HepG2 (cell line): ENCODE data around the gene C16orf90. TPM values are rescaled to one million over a fixed set of nuclear protein-coding genes. Genes with fewer than 3 reads are reported as not detected.

Source experiments
- ATAC-seq: fragments of 200-7000 bp; cut with Tn5 transposase; 3 replicates; pipeline ENCODE4 v1.9.1; 2020; ENCODE audit warnings: mild to moderate bottlenecking, moderate library complexity
- BruUV-seq: library from RNA; stranded (reverse); fragments of 400-500 nt; replicated peaks from 2 replicates; lab custom pipeline; 2021; lab: Mats Ljungman, UMichigan
- CTCF ChIA-PET: fragments of 300-600 bp; formaldehyde crosslinking; extraction: SDS; loops from one replicate; lab custom pipeline; 2021; ENCODE audit warnings: low total read pairs, inconsistent platforms, low intra/inter-chr PET ratio; lab: Yijun Ruan, JAX
- POLR2A ChIA-PET: fragments of 350-600 bp; sonication (Branson Sonifier 250); formaldehyde crosslinking; loops from one replicate; lab custom pipeline; 2020; ENCODE audit warnings: antibody characterized with exemption, inconsistent platforms; lab: Yijun Ruan, JAX
- DNase-seq: peaks from one replicate; pipeline ENCODE4 v3.0.0-alpha.2; 2015; ENCODE audit warnings: low spot score
- FAIRE-seq: peaks from 3 replicates; lab custom pipeline; 2011; peaks lifted over from hg19 to GRCh38; lab: Jason Lieb, UNC
- H2AFZ ChIP-seq: one replicate; pipeline ENCODE4 v1.6.1; 2011; ENCODE audit warnings: low read length, inconsistent platforms
- H3K27ac ChIP-seq: fragments of 300-600 bp; 3 replicates; pipeline ENCODE4 v1.8.0; 2011; ENCODE audit warnings: mixed run types, mild to moderate bottlenecking, mixed read lengths, low read length, inconsistent platforms; ENCODE audit not compliant: insufficient read depth; ENCODE audit errors: extremely low read length
- H3K27me3 ChIP-seq, 2 experiments: fragments of 200-600 bp in 1 of 2; 2 replicates in 1 of 2; 3 replicates in 1 of 2; pipeline versions ENCODE4 v1.6.0 to v1.8.0; 2011; ENCODE audit warnings: low read length in 2 of 2, mild to moderate bottlenecking in 2 of 2, moderate library complexity in 2 of 2, inconsistent platforms in 1 of 2; ENCODE audit not compliant: insufficient read depth in 2 of 2, control insufficient read depth in 1 of 2
- H3K36me3 ChIP-seq, 2 experiments: fragments of 200-600 bp in 1 of 2; replicated peaks in 1 of 2; 2 replicates in 1 of 2; 3 replicates in 1 of 2; pipeline versions ENCODE4 v1.5.1 to v1.8.0; 2011; ENCODE audit warnings: low read length in 2 of 2, inconsistent platforms in 1 of 2; ENCODE audit not compliant: insufficient read depth in 2 of 2, control insufficient read depth in 1 of 2
- H3K4me1 ChIP-seq: 2 replicates; pipeline ENCODE4 v1.5.1; 2012; ENCODE audit warnings: low read length, inconsistent platforms; ENCODE audit not compliant: insufficient read depth
- H3K4me2 ChIP-seq: 2 replicates; pipeline ENCODE4 v1.6.0; 2011; ENCODE audit warnings: low read depth, low read length, inconsistent platforms
- H3K4me3 ChIP-seq, 3 experiments: fragments of 200-600 bp in 1 of 3; sonication (generic), shearing (Covaris generic) in 1 of 3; replicated peaks in 1 of 3; 2 replicates each; pipeline ENCODE4 v1.5.1; 2011 to 2016; ENCODE audit warnings: low read length in 3 of 3, inconsistent platforms in 2 of 3, low read depth in 2 of 3, mild to moderate bottlenecking in 2 of 3, control low read depth in 1 of 3, mixed read lengths in 1 of 3; ENCODE audit not compliant: insufficient read depth in 1 of 3
- H3K79me2 ChIP-seq: one replicate; pipeline ENCODE4 v1.6.1; 2011; ENCODE audit warnings: low read length, inconsistent platforms; ENCODE audit not compliant: insufficient read depth
- H3K9ac ChIP-seq: 2 replicates; pipeline ENCODE4 v1.6.0; 2011; ENCODE audit warnings: mild to moderate bottlenecking, low read depth, low read length, inconsistent platforms; ENCODE audit not compliant: insufficient read depth
- H3K9me3 ChIP-seq: 2 replicates; pipeline ENCODE4 v1.5.1; 2012; ENCODE audit warnings: mild to moderate bottlenecking, low read length
- H4K20me1 ChIP-seq: 2 replicates; pipeline ENCODE4 v1.6.0; 2011; ENCODE audit warnings: inconsistent platforms, mild to moderate bottlenecking, low read length, moderate library complexity; ENCODE audit not compliant: insufficient read depth
- AGO1 ChIP-seq: fragments of 200-400 bp; formaldehyde crosslinking; IDR thresholded peaks from 2 replicates; pipeline ENCODE4 v1.6.1; 2017; ENCODE audit warnings: mild to moderate bottlenecking, low read depth, low read length, moderate library complexity; ENCODE audit not compliant: poor library complexity, severe bottlenecking
- AGO2 ChIP-seq: fragments of 200-400 bp; formaldehyde crosslinking; optimal IDR thresholded peaks from 2 replicates; pipeline ENCODE3; 2017; ENCODE audit warnings: mild to moderate bottlenecking, low read depth, low read length, moderate library complexity
- DNMT3B ChIP-seq: conservative IDR thresholded peaks from 2 replicates; pipeline ENCODE4 v1.6.1; 2016; ENCODE audit warnings: missing biosample characterization, control low read depth
- ISX ChIP-seq: sonication (generic); formaldehyde crosslinking; conservative IDR thresholded peaks from 2 replicates; pipeline ENCODE4 v1.5.0; 2020; ENCODE audit warnings: missing genetic modification reagents
- KAT7 ChIP-seq: IDR thresholded peaks from 2 replicates; pipeline ENCODE4 v1.6.1; 2018; ENCODE audit warnings: borderline replicate concordance, missing compliant biosample characterization
- KDM4B ChIP-seq: sonication (generic); formaldehyde crosslinking; IDR thresholded peaks from 2 replicates; pipeline ENCODE4 v1.4.0; 2020; ENCODE audit warnings: missing genetic modification reagents
- RBM22 ChIP-seq: fragments of 200-400 bp; formaldehyde crosslinking; optimal IDR thresholded peaks from 2 replicates; pipeline ENCODE3; 2017; ENCODE audit warnings: mild to moderate bottlenecking, low read length, moderate library complexity
- ZNF256 ChIP-seq: sonication (generic); formaldehyde crosslinking; conservative IDR thresholded peaks from 2 replicates; pipeline ENCODE4 v1.4.0; 2020; ENCODE audit warnings: missing genetic modification reagents
- WGBS: methylation state at CpG from one replicate; pipeline ENCODE4 v1.1.6; 2017; ENCODE audit warnings: low lambda C conversion rate; 5-methylcytosine and 5-hydroxymethylcytosine counted together
- in situ Hi-C: cut with HindIII; loops from 2 replicates; pipeline ENCODE4 v1.10.0; 2017; ENCODE audit warnings: low pct_unique_long_range_greater_than_20kb; ENCODE audit not compliant: extremely low pct_ligation_motif_present
- intact Hi-C: fragments of 100-400 bp; cut with micrococcal nuclease; formaldehyde crosslinking; loops from one replicate; pipeline ENCODE4 v1.10.0; 2022; ENCODE audit not compliant: unreplicated experiment
- polyA plus RNA-seq, 8 experiments: library from polyadenylated mRNA; depleted of rRNA in 3 of 8; stranded (reverse) in 7 of 8; unstranded in 1 of 8; fragments of >200 nt; fragmentation: Illumina TruSeq in 4 of 8; extraction: Trizol in 4 of 8; gene quantifications; 2 replicates each; pipeline versions ENCODE4 v1.2.1 to v1.2.3, GENCODE V29; 2011 to 2016; ENCODE audit warnings: low read depth in 4 of 8, missing spikeins in 1 of 8, mixed read lengths in 1 of 8; ENCODE audit not compliant: insufficient read depth in 1 of 8
- total RNA-seq, 5 experiments: library from RNA; depleted of rRNA; stranded (reverse); fragments of >200 nt; fragmentation: Illumina TruSeq; extraction: Trizol; gene quantifications; 2 replicates each; pipeline ENCODE4 v1.2.3, GENCODE V29; 2016; ENCODE audit warnings: low read depth in 1 of 5
- TF ChIP-seq, protein P1 (sequence below): sonication (generic); formaldehyde crosslinking; IDR thresholded peaks from 2 replicates; pipeline ENCODE4 v1.4.0; 2020; ENCODE audit warnings: mild to moderate bottlenecking, missing genetic modification reagents

The C16orf90 gene
- total and polyA plus RNA-seq, 2 of the 13 experiments (the other 11 are each of a cell fraction or from before 2014, with no cell fraction given): not detected

DNA sequence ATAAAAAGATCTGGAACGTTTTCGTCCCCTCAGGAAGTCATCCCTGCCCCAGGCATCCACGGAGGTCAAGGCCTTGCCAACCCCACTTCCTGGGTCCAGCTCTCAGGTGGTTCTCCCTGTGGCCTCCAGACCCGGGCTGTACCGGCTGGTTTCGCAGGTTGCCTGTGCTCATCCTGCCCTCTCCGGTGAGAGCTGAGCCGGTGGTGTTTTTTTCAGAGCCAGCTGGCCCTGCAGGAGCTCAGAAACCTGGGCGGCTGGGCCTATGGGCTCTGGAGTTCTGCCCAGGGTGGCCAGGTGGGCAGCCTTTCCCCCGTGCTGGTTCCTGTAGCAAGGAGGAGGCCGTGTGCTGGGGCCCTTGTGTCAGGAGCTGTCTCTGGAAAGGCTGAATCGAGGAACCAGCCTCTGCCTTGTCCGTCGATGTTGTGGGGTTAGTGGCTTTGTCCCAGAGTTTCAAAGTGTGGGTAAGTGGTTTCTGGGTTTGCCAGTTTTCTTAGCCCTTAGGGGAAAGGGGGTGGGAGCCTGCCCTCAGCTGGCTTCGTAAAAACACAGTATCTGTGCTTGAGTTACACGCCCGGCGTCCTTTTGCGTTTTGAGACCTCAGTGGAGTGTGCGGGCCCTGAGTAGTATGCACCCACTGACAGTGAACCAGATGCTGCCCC, 23.6 kb downstream of the C16orf90 start:
- Histone ChIP-seq H3K4me1 (peaks cover 13% of the 10 kb centered on the region), H3K9ac (no peak overlapping the region), H4K20me1 (peaks cover 72% of the 10 kb centered on the region), H3K4me2 (no peak overlapping the region), H3K27me3 (no peaks in the 10 kb centered on the region), H2AFZ (no peak overlapping the region)
- intact Hi-C loops: no loop called here
- BruUV-seq: no TSS peak
- TF ChIP-seq ZNF256 (CRISPR knock-in tag) (no peak), DNMT3B (no peak), KDM4B (CRISPR knock-in tag) (no peak), RBM22 (peak; percentile 67), AGO2 (peak; percentile 32), KAT7 (CRISPR knock-in tag) (no peak), ISX (CRISPR knock-in tag) (no peak), AGO1 (no peak)
- TF ChIP-seq, protein P1, sequence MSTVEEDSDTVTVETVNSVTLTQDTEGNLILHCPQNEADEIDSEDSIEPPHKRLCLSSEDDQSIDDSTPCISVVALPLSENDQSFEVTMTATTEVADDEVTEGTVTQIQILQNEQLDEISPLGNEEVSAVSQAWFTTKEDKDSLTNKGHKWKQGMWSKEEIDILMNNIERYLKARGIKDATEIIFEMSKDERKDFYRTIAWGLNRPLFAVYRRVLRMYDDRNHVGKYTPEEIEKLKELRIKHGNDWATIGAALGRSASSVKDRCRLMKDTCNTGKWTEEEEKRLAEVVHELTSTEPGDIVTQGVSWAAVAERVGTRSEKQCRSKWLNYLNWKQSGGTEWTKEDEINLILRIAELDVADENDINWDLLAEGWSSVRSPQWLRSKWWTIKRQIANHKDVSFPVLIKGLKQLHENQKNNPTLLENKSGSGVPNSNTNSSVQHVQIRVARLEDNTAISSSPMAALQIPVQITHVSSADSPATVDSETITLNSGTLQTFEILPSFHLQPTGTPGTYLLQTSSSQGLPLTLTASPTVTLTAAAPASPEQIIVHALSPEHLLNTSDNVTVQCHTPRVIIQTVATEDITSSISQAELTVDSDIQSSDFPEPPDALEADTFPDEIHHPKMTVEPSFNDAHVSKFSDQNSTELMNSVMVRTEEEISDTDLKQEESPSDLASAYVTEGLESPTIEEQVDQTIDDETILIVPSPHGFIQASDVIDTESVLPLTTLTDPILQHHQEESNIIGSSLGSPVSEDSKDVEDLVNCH (CRISPR knock-in tag): no peak
- TF ChIP-seq, all 625 proteins: peak for 2
- Histone ChIP-seq H3K36me3 (peaks cover 8 to 36% of the 10 kb centered on the region in 2 experiments), H3K27ac (no peak overlapping the region), H3K79me2 (peaks cover 94% of the 10 kb centered on the region), H3K4me3 (no peak overlapping the region), H3K9me3 (no peaks in the 10 kb centered on the region)
- in situ Hi-C loops: no loop called here
- FAIRE-seq (no peak), ATAC-seq (no peak), DNase-seq (no peak)
- ChIA-PET CTCF (no interaction called here), POLR2A (no interaction called here)
- 89% methylated on average over 15 of the region's 20 CpGs for WGBS
